Measurements from ENCODE around the gene GLRX5. TPM values are rescaled to one million over a fixed set of nuclear protein-coding genes. Genes with fewer than 3 reads are reported as not detected.
A peak's percentile ranks its signal among the peaks of the same experiment; 100 is the strongest.

GLRX5 gene
- total RNA-seq, 1 experiment from 2014 or later = 60.1 TPM

- H3K4me2 ChIP-seq (ENCODE audit: low read length) = peak overlapping the region; percentile 4; the same call in 1 of the 2 replicates
- DNase-seq (ENCODE audit: low read depth, low spot score) (no peak), ATAC-seq (peak; percentile 71)
- H3K9me2 ChIP-seq (ENCODE audit: insufficient read depth) = no peaks in the 10 kb centered on the region
- no peak overlapping the region for H3K4me3 ChIP-seq (replicated peaks in 1 of 2; ENCODE audit: low read depth in 1 of 2, low read length in 2 of 2)
- H3K27ac ChIP-seq (ENCODE audit: low read depth, low read length) = no peak overlapping the region
- H3K4me1 ChIP-seq (ENCODE audit: control insufficient read depth in 1 of 2, insufficient read depth in 2 of 2, low read length in 2 of 2) = peaks cover 34 to 76% of the 10 kb centered on the region in 2 experiments
- H3K9ac ChIP-seq (ENCODE audit: low read length) = no peak overlapping the region
- BruUV-seq (replicated peaks) = no TSS peak
- H2AFZ ChIP-seq (ENCODE audit: low read depth, low read length, poor library complexity, severe bottlenecking) = no peak overlapping the region
- no peaks in the 10 kb centered on the region for H3K27me3 ChIP-seq (ENCODE audit: insufficient read depth, low read length)
- no peaks in the 10 kb centered on the region for H3K9me3 ChIP-seq (ENCODE audit: control insufficient read depth in 1 of 2, insufficient read depth in 1 of 2, low read depth in 1 of 2, low read length in 2 of 2)
- RAD21 ChIA-PET (ENCODE audit: low non-redundant PET in 1 of 2, low total read pairs in 2 of 2, uncharacterized antibody in 2 of 2, unreplicated experiment in 2 of 2) = interaction anchor here (1.0 to 1.5 kb wide), 2 partner anchors 85 kb away, joined by 4 to 6 read pairs; no protein-coding TSS in a partner anchor
- TF ChIP-seq ZFX (IDR thresholded peaks at IDR 0.05) (no peak), JUND (IDR thresholded peaks at IDR 0.05) (no peak), RAD21 (IDR thresholded peaks at IDR 0.05; ENCODE audit: low read depth) (peak; percentile 84), CBX3 (IDR thresholded peaks at IDR 0.05; ENCODE audit: low read depth) (no peak), POLR2AphosphoS5 (IDR thresholded peaks at IDR 0.05; ENCODE audit: low read depth, low read length) (no peak), ZNF274 (IDR thresholded peaks at IDR 0.05; ENCODE audit: low read depth, low read length) (no peak), FOSL1 (IDR thresholded peaks at IDR 0.05; ENCODE audit: low read depth) (no peak; the same call in 1 of the 2 replicates), SIN3A (IDR thresholded peaks at IDR 0.05; ENCODE audit: low read depth) (no peak), SRF (IDR thresholded peaks at IDR 0.05; ENCODE audit: low read depth) (no peak), SP1 (IDR thresholded peaks at IDR 0.05; ENCODE audit: low read depth) (no peak)
- TF ChIP-seq, protein P1, sequence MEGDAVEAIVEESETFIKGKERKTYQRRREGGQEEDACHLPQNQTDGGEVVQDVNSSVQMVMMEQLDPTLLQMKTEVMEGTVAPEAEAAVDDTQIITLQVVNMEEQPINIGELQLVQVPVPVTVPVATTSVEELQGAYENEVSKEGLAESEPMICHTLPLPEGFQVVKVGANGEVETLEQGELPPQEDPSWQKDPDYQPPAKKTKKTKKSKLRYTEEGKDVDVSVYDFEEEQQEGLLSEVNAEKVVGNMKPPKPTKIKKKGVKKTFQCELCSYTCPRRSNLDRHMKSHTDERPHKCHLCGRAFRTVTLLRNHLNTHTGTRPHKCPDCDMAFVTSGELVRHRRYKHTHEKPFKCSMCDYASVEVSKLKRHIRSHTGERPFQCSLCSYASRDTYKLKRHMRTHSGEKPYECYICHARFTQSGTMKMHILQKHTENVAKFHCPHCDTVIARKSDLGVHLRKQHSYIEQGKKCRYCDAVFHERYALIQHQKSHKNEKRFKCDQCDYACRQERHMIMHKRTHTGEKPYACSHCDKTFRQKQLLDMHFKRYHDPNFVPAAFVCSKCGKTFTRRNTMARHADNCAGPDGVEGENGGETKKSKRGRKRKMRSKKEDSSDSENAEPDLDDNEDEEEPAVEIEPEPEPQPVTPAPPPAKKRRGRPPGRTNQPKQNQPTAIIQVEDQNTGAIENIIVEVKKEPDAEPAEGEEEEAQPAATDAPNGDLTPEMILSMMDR (IDR thresholded peaks at IDR 0.05 in 2 of 3, conservative IDR thresholded peaks at IDR 0.05 in 1 of 3; ENCODE audit: borderline replicate concordance in 1 of 3, insufficient read depth in 1 of 3, low read depth in 2 of 3, low read length in 2 of 3) = peak; percentile 72 to 91 (median 88)
- peaks cover 6% of the 10 kb centered on the region; the same call in 1 of the 2 replicates for H4K20me1 ChIP-seq (ENCODE audit: insufficient read depth)
- CTCF ChIA-PET = interaction anchor here (0.7 to 2.9 kb wide), 16 partner anchors 9 to 100 kb away, joined by 3 to 32 read pairs (median 5); partner anchors contain the start of gene SYNE3
- H3K36me3 ChIP-seq (ENCODE audit: control insufficient read depth in 1 of 2, insufficient read depth in 2 of 2, low read length in 2 of 2) = peaks cover 0 to 3% of the 10 kb centered on the region in 2 experiments; a peak in 2 of 4 replicates
- peaks cover 37% of the 10 kb centered on the region for H3K79me2 ChIP-seq (ENCODE audit: insufficient read depth, low read length)
- POLR2A ChIA-PET = interaction anchor here (1.0 kb wide), 1 partner anchor 27 kb away, joined by 3 read pairs; no protein-coding TSS in a partner anchor
- intact Hi-C loops (cut with micrococcal nuclease) = loop anchor here (1.0 kb wide), 1 partner anchor 85 kb away; no protein-coding TSS in a partner anchor
Observed at GRCh38 chr14:95527387-95528002, 7.4 kb upstream of the GLRX5 start.
